Measurements from ENCODE around the gene ZC3H18.

ZC3H18 gene

DNA sequence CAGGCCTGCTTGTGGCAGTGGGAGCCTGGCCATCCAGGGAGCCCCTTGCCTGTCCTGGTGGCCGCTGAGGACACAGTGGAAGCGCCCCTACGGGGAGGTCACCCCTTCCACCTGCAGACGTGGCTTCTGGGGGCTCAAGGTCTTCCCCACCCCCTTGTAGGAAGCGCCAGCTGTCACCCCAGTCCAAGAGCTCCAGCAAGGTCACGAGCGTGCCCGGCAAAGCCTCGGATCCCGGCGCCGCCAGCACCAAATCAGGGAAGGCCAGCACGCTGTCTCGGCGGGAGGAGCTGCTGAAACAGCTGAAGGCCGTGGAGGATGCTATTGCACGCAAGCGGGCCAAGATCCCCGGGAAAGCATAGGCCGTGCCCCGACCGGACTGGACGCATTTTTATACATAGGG lies 60.7 kb downstream of the ZC3H18 start:
- Histone ChIP-seq H3K4me3 (ENCODE audit: low read length) (no peak overlapping the region), H3K36me3 (ENCODE audit: control insufficient read depth, insufficient read depth, low read length, severe bottlenecking) (peaks cover 51% of the 10 kb centered on the region), H3K9ac (ENCODE audit: low read length) (no peak overlapping the region), H3K9me3 (ENCODE audit: control insufficient read depth, low read length) (no peaks in the 10 kb centered on the region), H3K4me1 (ENCODE audit: control insufficient read depth, insufficient read depth, low read length) (no peaks in the 10 kb centered on the region), H3K27me3 (replicated peaks; ENCODE audit: control insufficient read depth, insufficient read depth, low read length) (peaks cover 2% of the 10 kb centered on the region)
- DNase-seq (ENCODE audit: low read depth) = no peak

DNA sequence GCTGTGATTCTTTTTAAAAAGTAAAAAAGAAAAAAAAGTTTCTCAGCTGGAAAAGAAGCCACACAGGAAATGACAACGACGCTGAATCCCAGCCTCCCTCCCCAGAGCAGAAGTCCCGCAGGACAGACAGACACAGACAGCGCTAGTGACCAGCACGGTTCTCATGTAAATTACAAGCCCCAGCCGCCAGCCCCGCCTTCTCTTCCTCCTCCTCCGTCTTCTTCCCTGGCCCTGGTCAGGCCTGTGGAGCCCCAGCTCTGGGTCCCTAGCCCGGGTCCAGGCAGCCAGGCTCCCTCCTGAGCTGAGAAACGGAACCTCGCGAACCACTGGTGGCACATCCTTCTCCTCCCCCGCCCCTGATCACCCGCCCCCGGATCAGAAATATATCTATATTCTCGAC lies 61.2 kb downstream of the ZC3H18 start:
- no peak overlapping the region for H3K4me3 ChIP-seq (ENCODE audit: low read length)
- peaks cover 48% of the 10 kb centered on the region for H3K36me3 ChIP-seq (ENCODE audit: control insufficient read depth, insufficient read depth, low read length, severe bottlenecking)
- H3K27me3 ChIP-seq (replicated peaks; ENCODE audit: control insufficient read depth, insufficient read depth, low read length) = peaks cover 6% of the 10 kb centered on the region
- no peak for DNase-seq (ENCODE audit: low read depth)
- H3K9me3 ChIP-seq (ENCODE audit: control insufficient read depth, low read length) = no peaks in the 10 kb centered on the region
- H3K4me1 ChIP-seq (ENCODE audit: control insufficient read depth, insufficient read depth, low read length) = no peaks in the 10 kb centered on the region
- H3K9ac ChIP-seq (ENCODE audit: low read length) = no peak overlapping the region

DNA sequence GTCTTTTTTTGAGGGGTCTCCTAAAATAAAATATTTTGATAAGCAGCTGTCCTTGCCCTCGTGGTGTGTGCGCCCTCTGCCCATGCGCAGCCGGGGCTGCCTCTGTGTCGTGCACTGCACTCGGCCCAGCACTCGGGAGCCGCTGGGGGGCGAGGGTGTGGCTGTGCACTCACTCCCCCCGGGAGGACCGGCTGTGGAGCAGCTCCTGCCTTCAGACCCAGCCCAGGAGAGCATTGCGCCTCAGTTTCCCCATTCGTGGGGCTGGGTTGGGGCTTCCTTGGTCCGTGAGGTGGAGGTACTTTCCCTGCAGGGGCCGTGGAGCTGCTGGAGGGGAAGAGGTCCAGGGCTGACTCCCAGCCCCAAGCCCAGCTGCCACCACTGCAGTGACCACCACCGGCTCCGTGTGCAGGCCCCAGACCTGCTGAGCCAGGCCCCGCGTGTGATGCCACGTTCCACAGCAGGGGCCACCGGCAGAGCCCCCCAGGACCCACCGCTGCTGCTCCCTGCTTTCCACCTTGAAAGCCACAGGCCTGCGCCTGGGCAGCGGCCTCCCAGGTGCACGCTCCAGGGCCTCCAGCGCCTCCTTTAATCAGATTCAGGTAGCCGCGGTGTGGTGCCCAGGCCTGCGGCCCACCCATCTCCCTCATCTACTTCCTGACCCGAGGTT lies 61.9 kb downstream of the ZC3H18 start:
- Histone ChIP-seq H3K4me3 (ENCODE audit: low read length) (no peak overlapping the region), H3K9me3 (ENCODE audit: control insufficient read depth, low read length) (no peaks in the 10 kb centered on the region), H3K9ac (ENCODE audit: low read length) (no peak overlapping the region), H3K27me3 (replicated peaks; ENCODE audit: control insufficient read depth, insufficient read depth, low read length) (peaks cover 6% of the 10 kb centered on the region), H3K4me1 (ENCODE audit: control insufficient read depth, insufficient read depth, low read length) (no peaks in the 10 kb centered on the region), H3K36me3 (ENCODE audit: control insufficient read depth, insufficient read depth, low read length, severe bottlenecking) (peaks cover 42% of the 10 kb centered on the region)
- DNase-seq (ENCODE audit: low read depth) = no peak

DNA sequence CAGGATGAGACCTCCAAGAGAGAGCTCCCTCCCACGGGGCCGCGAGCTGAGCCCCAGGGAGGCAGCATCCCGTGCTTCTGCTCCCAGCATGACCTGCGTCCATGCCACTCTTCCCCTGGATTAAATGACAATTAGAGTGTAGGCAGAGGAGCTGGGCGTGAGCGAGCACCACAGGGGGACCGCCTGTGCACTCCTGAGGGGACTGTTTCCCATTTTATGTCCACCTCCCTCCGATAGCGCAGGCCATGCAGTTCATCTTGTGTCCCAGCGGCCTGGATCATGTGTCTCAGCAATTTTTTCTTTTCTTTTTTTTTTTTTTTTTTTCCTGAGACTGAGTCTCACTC lies 62.4 kb downstream of the ZC3H18 start:
- Histone ChIP-seq H3K36me3 (ENCODE audit: control insufficient read depth, insufficient read depth, low read length, severe bottlenecking) (peaks cover 37% of the 10 kb centered on the region), H3K9ac (ENCODE audit: low read length) (no peak overlapping the region), H3K4me3 (ENCODE audit: low read length) (no peak overlapping the region), H3K4me1 (ENCODE audit: control insufficient read depth, insufficient read depth, low read length) (no peaks in the 10 kb centered on the region), H3K9me3 (ENCODE audit: control insufficient read depth, low read length) (no peaks in the 10 kb centered on the region), H3K27me3 (replicated peaks; ENCODE audit: control insufficient read depth, insufficient read depth, low read length) (peaks cover 6% of the 10 kb centered on the region)
- DNase-seq (ENCODE audit: low read depth) = no peak

GRCh38 chr16:88633684-88634140 lies 63.5 kb downstream of the ZC3H18 start:
- H3K4me3 ChIP-seq (ENCODE audit: low read length) = no peak overlapping the region
- no peaks in the 10 kb centered on the region for H3K9me3 ChIP-seq (ENCODE audit: control insufficient read depth, low read length)
- no peaks in the 10 kb centered on the region for H3K4me1 ChIP-seq (ENCODE audit: control insufficient read depth, insufficient read depth, low read length)
- peaks cover 26% of the 10 kb centered on the region for H3K36me3 ChIP-seq (ENCODE audit: control insufficient read depth, insufficient read depth, low read length, severe bottlenecking)
- no peak overlapping the region for H3K9ac ChIP-seq (ENCODE audit: low read length)
- no peak for DNase-seq (ENCODE audit: low read depth)
- peaks cover 18% of the 10 kb centered on the region for H3K27me3 ChIP-seq (replicated peaks; ENCODE audit: control insufficient read depth, insufficient read depth, low read length)

DNA sequence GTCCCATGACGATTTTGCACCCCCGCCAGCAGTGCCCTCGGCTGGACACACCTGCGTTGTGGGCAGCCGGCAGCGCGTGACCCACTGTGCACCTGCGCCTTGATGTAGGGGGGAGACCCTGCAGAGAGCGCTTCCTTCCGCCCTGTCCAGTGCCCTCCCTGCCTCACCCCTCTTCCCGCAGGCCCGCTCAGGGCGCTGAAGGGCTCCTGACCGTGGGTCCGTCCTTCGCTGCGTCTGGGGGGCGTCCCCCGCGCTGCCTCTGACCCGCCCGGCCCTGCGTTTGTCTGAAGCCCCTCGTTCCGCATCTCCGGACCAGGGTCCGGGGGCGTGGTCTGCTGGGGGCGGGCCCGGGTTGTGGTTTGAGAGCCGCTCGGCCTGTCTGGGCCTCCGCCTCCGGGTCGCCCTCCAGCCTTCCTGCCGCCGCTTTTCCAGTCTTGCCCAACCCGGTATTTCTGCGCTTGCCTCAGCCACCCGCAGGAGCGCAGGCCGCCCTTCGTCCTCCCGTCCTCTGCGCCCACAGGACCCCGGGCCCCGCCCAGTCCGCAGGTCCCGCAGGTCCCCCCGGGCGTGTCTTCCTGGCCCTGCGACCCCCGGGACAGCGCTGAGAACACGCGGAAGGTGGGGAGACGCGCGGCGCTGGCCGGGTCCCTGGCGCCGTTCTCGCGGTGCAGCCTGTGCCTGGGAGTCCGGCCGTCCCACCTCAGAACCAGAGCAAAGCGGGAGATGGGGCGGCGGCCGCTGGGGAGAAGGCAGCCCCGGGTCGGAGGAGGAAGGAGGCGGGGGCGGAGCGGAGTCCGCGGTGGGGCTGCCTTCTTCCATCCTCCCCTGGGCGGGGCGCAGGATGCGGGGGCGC lies 64.2 kb downstream of the ZC3H18 start:
- peaks cover 24% of the 10 kb centered on the region for H3K27me3 ChIP-seq (replicated peaks; ENCODE audit: control insufficient read depth, insufficient read depth, low read length)
- peaks cover 23% of the 10 kb centered on the region for H3K36me3 ChIP-seq (ENCODE audit: control insufficient read depth, insufficient read depth, low read length, severe bottlenecking)
- peak overlapping the region; percentile 69 for H3K9ac ChIP-seq (ENCODE audit: low read length)
- H3K4me1 ChIP-seq (ENCODE audit: control insufficient read depth, insufficient read depth, low read length) = no peaks in the 10 kb centered on the region
- H3K4me3 ChIP-seq (ENCODE audit: low read length) = peak overlapping the region; percentile 72
- DNase-seq (ENCODE audit: low read depth) = peak; percentile 69
- H3K9me3 ChIP-seq (ENCODE audit: control insufficient read depth, low read length) = no peaks in the 10 kb centered on the region

- no peak for DNase-seq (ENCODE audit: low read depth)
- H3K4me3 ChIP-seq (ENCODE audit: low read length) = peak overlapping the region; percentile 72
- H3K36me3 ChIP-seq (ENCODE audit: control insufficient read depth, insufficient read depth, low read length, severe bottlenecking) = peaks cover 18% of the 10 kb centered on the region
- no peaks in the 10 kb centered on the region for H3K4me1 ChIP-seq (ENCODE audit: control insufficient read depth, insufficient read depth, low read length)
- H3K9ac ChIP-seq (ENCODE audit: low read length) = peak overlapping the region; percentile 69
- no peaks in the 10 kb centered on the region for H3K9me3 ChIP-seq (ENCODE audit: control insufficient read depth, low read length)
- H3K27me3 ChIP-seq (replicated peaks; ENCODE audit: control insufficient read depth, insufficient read depth, low read length) = peaks cover 32% of the 10 kb centered on the region
Measured at GRCh38 chr16:88634994-88635670, 64.9 kb downstream of the ZC3H18 start.

DNA sequence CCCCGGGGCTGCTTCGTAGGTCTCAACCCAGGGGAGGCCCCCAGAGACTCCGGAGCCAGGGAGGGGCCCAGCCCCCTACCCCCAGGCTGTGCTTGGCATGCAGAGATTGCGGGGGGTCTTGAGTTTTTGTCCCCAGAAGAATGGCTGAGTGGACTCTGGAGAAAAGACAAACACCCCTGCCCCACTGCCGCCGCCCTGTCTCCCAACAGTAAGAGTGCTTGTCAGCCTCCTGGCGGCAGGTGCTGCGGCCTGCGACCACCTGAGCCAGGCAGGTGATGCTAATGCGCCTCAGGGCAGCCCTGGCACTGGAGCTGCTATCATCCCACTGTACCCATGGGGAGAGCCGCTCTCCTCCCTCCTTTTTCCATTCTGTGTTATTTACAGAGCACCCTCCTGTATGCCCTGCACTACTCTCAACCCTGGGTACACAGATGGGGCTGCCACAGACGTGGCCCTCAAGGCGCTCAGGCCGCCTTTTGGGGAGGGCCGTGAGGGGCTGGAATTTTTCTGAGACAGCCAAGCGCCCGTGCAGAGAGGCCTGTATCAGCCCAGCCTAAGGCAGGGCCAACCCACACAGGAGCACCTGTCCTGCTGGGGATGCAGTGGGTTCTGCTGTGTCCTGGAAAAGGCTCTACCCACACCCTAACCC lies 65.6 kb downstream of the ZC3H18 start:
- no peak overlapping the region for H3K9ac ChIP-seq (ENCODE audit: low read length)
- H3K27me3 ChIP-seq (replicated peaks; ENCODE audit: control insufficient read depth, insufficient read depth, low read length) = peaks cover 37% of the 10 kb centered on the region

GRCh38 chr16:88636488-88637265 lies 66.5 kb downstream of the ZC3H18 start:
- H3K36me3 ChIP-seq (ENCODE audit: control insufficient read depth, insufficient read depth, low read length, severe bottlenecking) = peaks cover 10% of the 10 kb centered on the region
- H3K27me3 ChIP-seq (replicated peaks; ENCODE audit: control insufficient read depth, insufficient read depth, low read length) = peaks cover 37% of the 10 kb centered on the region
- no peaks in the 10 kb centered on the region for H3K4me1 ChIP-seq (ENCODE audit: control insufficient read depth, insufficient read depth, low read length)
- no peak for DNase-seq (ENCODE audit: low read depth)
- no peak overlapping the region for H3K9ac ChIP-seq (ENCODE audit: low read length)
- H3K4me3 ChIP-seq (ENCODE audit: low read length) = no peak overlapping the region
- H3K9me3 ChIP-seq (ENCODE audit: control insufficient read depth, low read length) = no peaks in the 10 kb centered on the region

More for the DNA sequence above, 65.6 kb downstream of the ZC3H18 start:
- DNase-seq (ENCODE audit: low read depth) = no peak
- Histone ChIP-seq H3K4me3 (ENCODE audit: low read length) (no peak overlapping the region), H3K36me3 (ENCODE audit: control insufficient read depth, insufficient read depth, low read length, severe bottlenecking) (peaks cover 17% of the 10 kb centered on the region), H3K9me3 (ENCODE audit: control insufficient read depth, low read length) (no peaks in the 10 kb centered on the region), H3K4me1 (ENCODE audit: control insufficient read depth, insufficient read depth, low read length) (no peaks in the 10 kb centered on the region)

DNA sequence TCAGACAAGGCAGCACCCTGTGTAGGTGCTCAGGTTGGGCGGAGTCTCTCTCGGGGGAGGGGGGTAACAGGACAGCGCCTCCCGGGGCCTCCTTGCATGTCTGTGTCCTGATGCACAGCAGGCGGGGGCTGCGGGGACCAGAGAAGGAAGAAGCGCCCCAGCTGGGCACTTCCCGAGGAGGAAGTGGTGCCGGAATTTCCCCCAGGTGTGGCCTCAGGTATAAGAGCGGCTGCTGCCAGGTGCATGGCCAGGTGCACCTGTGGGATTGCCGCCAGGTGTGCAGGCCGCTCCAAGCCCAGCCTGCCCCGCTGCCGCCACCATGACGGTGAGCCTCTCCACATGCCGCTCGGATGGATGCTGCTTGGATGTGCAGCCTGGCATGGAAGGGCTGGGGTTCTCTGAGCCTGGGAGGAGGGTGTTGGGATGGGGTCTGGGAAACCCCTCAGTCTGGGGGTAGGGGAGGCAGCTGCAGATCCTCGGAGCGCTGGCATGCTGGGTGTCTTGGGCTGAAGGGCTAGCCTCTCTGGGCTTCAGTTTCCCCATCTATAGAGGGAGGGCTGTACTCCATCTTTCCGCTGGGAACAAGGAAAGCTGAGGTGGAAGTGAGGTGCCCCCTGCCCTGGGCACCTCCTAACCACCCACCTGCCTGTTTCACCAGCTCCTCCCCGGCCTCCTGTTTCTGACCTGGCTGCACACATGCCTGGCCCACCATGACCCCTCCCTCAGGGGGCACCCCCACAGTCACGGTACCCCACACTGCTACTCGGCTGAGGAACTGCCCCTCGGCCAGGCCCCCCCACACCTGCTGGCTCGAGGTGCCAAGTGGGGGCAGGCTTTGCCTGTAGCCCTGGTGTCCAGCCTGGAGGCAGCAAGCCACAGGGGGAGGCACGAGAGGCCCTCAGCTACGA lies 68.4 kb downstream of the ZC3H18 start, which contains the start of gene IL17C:
Gene IL17C (plus strand): TSS at position 250 of the 908 bp plus-strand sequence. CDS start 70 bp downstream, at position 320.
- no peak within 1 kb of the TSS for H3K9ac ChIP-seq (ENCODE audit: low read length)
- H3K4me3 ChIP-seq (ENCODE audit: low read length) = no peak within 1 kb of the TSS
- H3K27me3 ChIP-seq (replicated peaks; ENCODE audit: control insufficient read depth, insufficient read depth, low read length) = peaks cover 37% of the 10 kb centered on the region
- no peaks in the 10 kb centered on the region for H3K9me3 ChIP-seq (ENCODE audit: control insufficient read depth, low read length)
- H3K36me3 ChIP-seq (ENCODE audit: control insufficient read depth, insufficient read depth, low read length, severe bottlenecking) = no peaks in the 10 kb centered on the region
- DNase-seq (ENCODE audit: low read depth) = no peak
- H3K4me1 ChIP-seq (ENCODE audit: control insufficient read depth, insufficient read depth, low read length) = no peaks in the 10 kb centered on the region

All from adipocyte (in vitro differentiated cells).